Central memory CD8-positive, alpha-beta T cell (primary cell): ENCODE measurements around the gene COPB2.

Source experiments
- ATAC-seq: fragments of 150-1000 bp; cut with Tn5 transposase; replicated peaks from 2 replicates; pipeline ENCODE4 v1.10.0; 2022; ENCODE audit warnings: mild to moderate bottlenecking, moderate FRiP score, moderate number of reproducible peaks; ENCODE audit not compliant: poor library complexity, severe bottlenecking; ENCODE audit errors: extremely low read depth
- DNase-seq, 2 donors: peaks; one replicate each; pipeline ENCODE4 v3.0.0; 2021; ENCODE audit warnings: low spot score in 2 of 2
- H3K27ac Mint-ChIP-seq: one replicate; pipeline ENCODE4 v1.8.0; 2022; ENCODE audit warnings: low read depth, mild to moderate bottlenecking, moderate library complexity, mixed read lengths
- H3K27me3 Mint-ChIP-seq: one replicate; pipeline ENCODE4 v1.8.0; 2022; ENCODE audit warnings: mixed read lengths
- H3K36me3 Mint-ChIP-seq: one replicate; pipeline ENCODE4 v1.8.0; 2022; ENCODE audit warnings: mild to moderate bottlenecking, moderate library complexity, mixed read lengths; ENCODE audit not compliant: insufficient read depth
- H3K4me1 Mint-ChIP-seq: one replicate; pipeline ENCODE4 v1.8.0; 2022; ENCODE audit warnings: mixed read lengths
- H3K4me3 Mint-ChIP-seq: one replicate; pipeline ENCODE4 v1.8.0; 2022; ENCODE audit warnings: mild to moderate bottlenecking, moderate library complexity, mixed read lengths
- H3K9me3 Mint-ChIP-seq: one replicate; pipeline ENCODE4 v1.8.0; 2022; ENCODE audit warnings: mixed read lengths

Gene COPB2

DNA sequence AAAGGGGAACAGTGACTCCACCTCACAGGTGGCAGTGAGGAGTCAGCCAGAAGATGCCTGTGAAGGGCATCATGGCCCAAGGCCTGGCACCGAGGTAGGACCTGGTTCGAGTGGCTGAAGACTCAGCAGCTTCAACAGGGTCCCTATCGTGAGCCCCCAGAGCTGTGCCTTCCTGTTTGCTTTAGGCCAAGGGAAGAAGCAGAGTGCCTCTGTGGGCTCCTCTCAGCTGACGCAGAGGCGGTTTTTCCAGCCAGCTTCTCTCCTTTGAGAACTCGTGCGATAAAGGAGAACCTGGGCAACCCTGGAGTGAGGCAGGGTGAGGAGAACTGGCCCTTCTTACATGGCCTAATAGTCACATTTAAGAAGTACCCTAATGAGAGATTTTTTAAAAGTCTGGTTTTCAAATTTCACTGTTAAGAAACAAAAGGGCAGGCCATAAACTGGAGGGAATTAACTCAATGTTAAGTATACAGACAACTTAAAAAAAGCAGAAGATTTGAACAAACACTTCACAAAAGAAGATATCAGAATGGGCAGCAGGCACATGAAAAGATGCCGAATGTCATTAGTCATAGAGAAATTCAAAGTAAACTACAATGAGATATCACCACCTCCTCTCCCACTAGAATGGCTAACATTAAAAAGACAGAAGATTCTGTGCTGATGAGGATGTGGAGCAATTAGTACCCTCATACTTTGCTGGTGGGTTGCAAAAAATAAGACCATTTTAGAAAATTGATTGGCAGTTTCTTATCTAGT, 68.7 kb downstream of the COPB2 start:
- Mint-ChIP-seq H3K4me3 (no peak overlapping the region), H3K9me3 (no peaks in the 10 kb centered on the region), H3K4me1 (no peaks in the 10 kb centered on the region), H3K36me3 (peaks cover 2% of the 10 kb centered on the region), H3K27ac (no peak overlapping the region), H3K27me3 (peaks cover 59% of the 10 kb centered on the region)
- DNase-seq (no peak), ATAC-seq (no peak)

DNA sequence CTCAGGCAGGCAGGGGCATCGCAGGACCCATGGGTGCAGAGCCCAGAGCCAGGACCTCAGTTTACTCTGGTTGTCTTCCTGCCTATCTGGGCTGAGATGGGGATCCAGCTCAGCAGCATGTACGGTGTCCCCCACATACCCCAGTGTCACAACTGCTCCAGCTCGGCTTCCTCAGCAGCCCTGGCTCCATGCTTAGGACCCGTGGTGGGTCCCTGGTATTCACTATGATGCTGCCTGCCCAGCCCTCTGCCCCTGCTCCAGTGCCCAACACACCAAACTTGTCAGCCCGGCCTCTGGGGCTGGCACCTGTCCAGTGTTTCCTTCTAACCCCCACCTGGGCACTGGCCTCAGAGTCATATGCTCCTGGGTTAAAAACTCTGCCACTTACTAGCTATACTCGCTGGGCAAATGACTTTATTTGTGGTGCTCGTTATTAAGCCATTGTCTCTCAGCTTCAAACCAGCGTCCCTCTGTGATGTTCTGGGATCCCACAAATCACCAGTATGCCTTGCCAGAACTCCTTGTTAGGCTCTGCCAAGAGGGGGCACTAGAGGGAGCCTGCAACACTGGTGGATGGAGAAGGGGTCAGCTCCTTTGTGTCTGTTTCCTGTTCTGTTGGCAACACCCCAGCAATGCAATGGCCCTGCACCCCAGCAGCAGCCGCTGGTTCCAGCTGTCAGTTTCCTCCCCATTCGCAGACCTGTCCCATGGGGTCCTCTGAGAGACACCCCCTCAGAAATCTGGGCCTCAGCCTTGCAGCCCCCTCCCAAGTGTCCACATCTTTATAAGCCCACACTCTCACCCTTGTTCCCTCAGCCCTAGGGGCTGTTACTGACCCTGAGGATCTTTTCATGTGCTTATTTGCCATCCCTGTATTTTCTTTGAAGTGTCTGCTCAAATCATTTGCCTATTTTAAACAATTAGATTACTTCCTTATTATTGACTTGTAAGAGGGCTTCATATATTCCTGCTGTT, 69.7 kb downstream of the COPB2 start:
- Mint-ChIP-seq H3K27ac (no peak overlapping the region), H3K27me3 (peaks cover 69% of the 10 kb centered on the region), H3K36me3 (no peaks in the 10 kb centered on the region), H3K9me3 (no peaks in the 10 kb centered on the region), H3K4me3 (no peak overlapping the region), H3K4me1 (no peaks in the 10 kb centered on the region)
- no peak for DNase-seq
- no peak for ATAC-seq

DNA sequence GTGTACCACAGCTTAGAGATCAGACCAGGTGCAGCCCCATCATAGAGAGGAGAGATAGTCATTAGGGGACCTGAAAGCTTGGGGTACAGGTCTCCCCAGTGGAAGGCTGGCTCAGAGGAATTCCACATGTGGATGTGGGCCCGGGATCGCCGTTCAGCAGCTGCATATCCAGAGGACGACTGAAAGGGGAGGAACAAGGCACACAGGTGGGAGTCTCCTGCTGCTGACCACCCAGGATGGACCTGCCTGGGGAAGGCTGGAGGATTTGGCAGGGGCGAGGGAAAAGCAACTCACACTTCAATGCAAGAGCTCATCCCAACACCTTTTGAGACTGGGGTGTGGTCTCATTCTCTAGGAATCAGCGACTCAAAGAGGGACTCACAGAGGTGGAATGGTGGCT, 70.6 kb downstream of the COPB2 start:
- no peak for ATAC-seq
- DNase-seq, result no peak
- H3K27me3 Mint-ChIP-seq, result peaks cover 74% of the 10 kb centered on the region
- H3K27ac Mint-ChIP-seq, result no peak overlapping the region
- no peak overlapping the region for H3K4me3 Mint-ChIP-seq
- no peaks in the 10 kb centered on the region for H3K36me3 Mint-ChIP-seq
- H3K9me3 Mint-ChIP-seq, result no peaks in the 10 kb centered on the region
- H3K4me1 Mint-ChIP-seq, result no peaks in the 10 kb centered on the region

DNA sequence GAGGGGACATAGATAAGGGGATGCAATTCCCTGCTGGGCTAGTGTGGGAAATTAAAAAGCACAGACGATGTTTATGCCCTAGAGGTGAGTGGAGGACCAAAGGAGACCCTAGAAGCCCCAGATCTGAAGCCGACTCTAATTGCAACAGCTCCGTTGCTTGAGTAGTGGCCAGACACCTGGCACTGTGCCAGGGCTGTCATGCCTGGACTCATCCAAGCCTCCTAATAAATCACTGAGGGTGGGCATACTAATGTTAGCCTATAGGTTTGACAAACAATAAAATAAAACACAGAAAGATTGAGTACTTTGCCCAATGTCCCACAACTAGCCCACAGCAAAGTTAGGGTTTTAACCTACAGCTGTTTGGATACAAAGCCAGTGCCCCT, 71.0 kb downstream of the COPB2 start:
- Mint-ChIP-seq H3K4me3 (no peak overlapping the region), H3K36me3 (no peaks in the 10 kb centered on the region), H3K9me3 (no peaks in the 10 kb centered on the region), H3K27ac (no peak overlapping the region), H3K4me1 (no peaks in the 10 kb centered on the region), H3K27me3 (peaks cover 74% of the 10 kb centered on the region)
- no peak for DNase-seq
- ATAC-seq, result no peak

DNA sequence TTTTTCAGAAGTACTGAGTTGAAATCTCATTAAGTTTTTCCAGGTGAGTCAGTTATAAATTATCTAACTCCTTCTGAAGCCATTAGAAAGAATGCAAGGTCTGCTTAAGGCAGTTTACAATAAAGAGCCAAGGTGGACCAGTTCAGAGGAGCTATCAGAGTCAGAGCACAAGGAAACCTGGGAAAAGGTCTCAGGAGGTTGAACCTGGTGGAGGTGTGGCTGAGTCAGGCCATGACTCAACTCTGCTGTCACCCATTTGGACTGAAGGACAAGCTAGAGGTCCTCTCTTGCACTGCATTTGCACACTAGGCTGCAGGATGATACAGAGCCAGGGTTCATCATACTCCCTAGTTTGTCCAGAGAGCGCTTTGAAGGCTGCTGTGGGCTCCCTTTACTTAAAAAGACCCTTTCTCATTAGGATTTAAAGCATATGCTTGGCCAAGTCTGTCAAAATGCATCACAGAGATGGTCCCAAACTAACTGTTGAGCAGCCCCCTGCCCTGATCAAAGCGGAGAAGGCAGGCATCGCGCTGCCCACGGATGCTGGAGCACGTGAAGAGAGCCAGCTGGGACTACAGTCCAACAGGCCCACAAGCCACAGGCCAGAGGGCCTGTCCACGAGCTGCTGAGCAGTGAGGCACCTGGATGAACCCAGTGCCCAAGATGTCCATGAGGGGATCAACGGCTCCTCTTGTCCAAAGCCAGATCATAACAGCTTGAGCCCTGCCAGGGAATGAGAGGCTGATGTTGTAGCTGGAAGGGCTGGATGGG, 71.6 kb downstream of the COPB2 start:
- no peak for DNase-seq
- H3K4me1 Mint-ChIP-seq, result no peaks in the 10 kb centered on the region
- peaks cover 74% of the 10 kb centered on the region for H3K27me3 Mint-ChIP-seq
- H3K27ac Mint-ChIP-seq, result no peak overlapping the region
- H3K9me3 Mint-ChIP-seq, result no peaks in the 10 kb centered on the region
- no peak for ATAC-seq
- no peak overlapping the region for H3K4me3 Mint-ChIP-seq
- no peaks in the 10 kb centered on the region for H3K36me3 Mint-ChIP-seq

DNA sequence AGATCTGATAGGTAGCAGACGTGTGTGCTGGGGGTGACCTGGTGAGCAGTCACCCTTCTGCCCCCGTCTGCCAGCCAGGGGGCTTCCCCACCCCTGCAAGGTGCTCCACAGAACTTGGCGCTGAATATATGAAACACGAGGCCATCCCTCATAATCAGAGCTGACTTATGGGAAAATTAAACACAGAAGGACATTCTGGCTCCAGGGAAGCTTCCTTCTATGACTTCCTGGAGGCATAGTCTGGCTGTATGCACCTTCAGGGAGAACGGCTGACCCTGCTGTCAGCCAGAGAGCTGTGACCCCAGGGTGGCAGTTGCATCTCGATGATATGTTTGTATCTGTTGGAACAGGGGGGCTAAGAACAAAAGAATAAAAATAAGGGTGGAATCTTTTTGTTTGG, 72.2 kb downstream of the COPB2 start:
- no peak for DNase-seq
- Mint-ChIP-seq H3K4me3 (no peak overlapping the region), H3K36me3 (no peaks in the 10 kb centered on the region), H3K27ac (no peak overlapping the region), H3K9me3 (no peaks in the 10 kb centered on the region), H3K27me3 (peaks cover 69% of the 10 kb centered on the region), H3K4me1 (no peaks in the 10 kb centered on the region)
- no peak for ATAC-seq

DNA sequence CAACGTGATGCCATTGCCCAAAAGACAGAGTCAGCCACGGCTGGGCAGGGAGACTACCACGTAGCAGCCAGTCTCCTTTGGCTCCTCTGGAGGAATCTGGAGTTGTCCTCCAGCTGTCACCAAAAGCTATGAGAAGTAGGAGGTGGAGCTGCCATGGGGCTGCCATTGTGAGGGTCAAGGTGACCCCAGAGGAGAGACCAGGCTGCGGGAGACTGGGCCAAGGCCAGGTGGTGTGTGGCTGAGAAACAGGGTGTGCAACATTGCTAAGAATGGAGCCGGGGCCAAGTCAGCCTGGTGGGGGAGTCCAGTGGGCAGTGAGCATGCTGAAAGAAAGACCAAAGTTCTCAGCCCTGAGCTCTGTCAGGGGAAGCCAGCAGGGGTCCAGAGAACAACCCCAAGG, 75.5 kb downstream of the COPB2 start:
- ATAC-seq (no peak), DNase-seq (no peak)
- H3K27me3 Mint-ChIP-seq, result peaks cover 58% of the 10 kb centered on the region
- H3K36me3 Mint-ChIP-seq, result no peaks in the 10 kb centered on the region
- no peaks in the 10 kb centered on the region for H3K9me3 Mint-ChIP-seq
- H3K27ac Mint-ChIP-seq, result no peak overlapping the region
- no peak overlapping the region for H3K4me3 Mint-ChIP-seq
- H3K4me1 Mint-ChIP-seq, result no peaks in the 10 kb centered on the region

DNA sequence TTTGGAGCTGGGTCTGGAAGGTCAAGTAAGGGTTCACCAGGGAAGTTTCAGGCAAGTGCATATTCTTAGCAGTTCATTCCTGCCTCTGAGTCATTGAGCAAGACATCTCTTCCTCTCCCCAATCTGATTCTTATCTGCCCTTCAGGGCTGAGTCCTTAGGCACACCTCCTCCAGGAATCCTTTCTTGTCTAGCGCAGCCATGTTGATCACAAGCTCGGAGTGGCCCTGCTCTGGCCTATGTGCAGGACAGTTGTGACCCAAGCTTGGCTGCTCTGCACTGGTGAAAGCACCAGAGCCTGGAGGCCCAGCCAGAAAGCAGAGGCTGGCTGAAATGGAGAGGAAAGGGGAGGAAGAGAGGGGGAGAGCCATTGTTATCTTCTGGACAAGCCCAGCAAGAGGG, 76.5 kb downstream of the COPB2 start:
- Mint-ChIP-seq H3K27me3 (peaks cover 48% of the 10 kb centered on the region), H3K27ac (no peak overlapping the region), H3K36me3 (no peaks in the 10 kb centered on the region), H3K4me3 (no peak overlapping the region), H3K4me1 (no peaks in the 10 kb centered on the region), H3K9me3 (no peaks in the 10 kb centered on the region)
- ATAC-seq (no peak), DNase-seq (no peak)

DNA sequence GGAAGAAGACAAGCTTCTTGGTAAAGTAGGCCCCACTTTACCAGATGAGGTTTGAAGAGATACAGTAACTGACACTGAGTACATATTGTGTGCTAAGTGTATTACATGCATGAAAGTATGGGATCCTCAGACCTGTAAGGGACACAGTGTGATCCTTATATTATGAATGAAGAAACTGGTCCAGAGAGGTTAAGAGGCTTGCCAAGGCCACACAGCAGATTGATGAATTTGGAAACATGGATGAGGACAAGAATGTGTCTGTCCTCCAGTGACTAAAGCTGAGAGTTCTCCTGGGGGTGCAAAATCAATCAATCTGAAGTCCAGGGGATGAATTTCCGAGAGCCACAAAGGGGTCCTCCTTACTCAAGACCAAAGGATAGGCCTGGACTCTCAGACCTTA, 77.0 kb downstream of the COPB2 start:
- Mint-ChIP-seq H3K4me3 (no peak overlapping the region), H3K9me3 (no peaks in the 10 kb centered on the region), H3K27me3 (peaks cover 44% of the 10 kb centered on the region), H3K27ac (no peak overlapping the region), H3K4me1 (no peaks in the 10 kb centered on the region), H3K36me3 (no peaks in the 10 kb centered on the region)
- DNase-seq (no peak), ATAC-seq (no peak)

DNA sequence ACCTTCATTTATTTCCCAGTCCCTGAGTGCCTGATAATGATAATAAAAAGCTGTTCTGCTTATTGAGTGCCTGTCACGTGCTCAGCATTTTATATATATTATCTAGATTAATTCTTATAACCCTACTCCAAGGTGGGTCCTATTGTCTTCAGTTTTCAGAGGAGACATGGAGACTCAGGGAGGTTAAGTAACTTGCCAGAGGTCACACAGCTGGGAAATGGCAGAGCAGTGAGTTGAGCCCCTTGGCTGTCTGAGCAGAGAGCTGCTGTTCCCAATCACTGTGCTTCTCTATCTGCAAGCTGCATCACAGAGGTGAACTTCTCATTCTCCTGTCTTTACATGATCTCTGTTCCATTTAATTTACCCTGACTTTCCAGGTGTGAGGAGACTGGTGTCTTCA, 77.9 kb downstream of the COPB2 start:
- no peak for DNase-seq
- Mint-ChIP-seq H3K36me3 (no peaks in the 10 kb centered on the region), H3K27me3 (peaks cover 37% of the 10 kb centered on the region), H3K4me3 (no peak overlapping the region), H3K27ac (no peak overlapping the region), H3K4me1 (no peaks in the 10 kb centered on the region), H3K9me3 (no peaks in the 10 kb centered on the region)
- ATAC-seq, result no peak

DNA sequence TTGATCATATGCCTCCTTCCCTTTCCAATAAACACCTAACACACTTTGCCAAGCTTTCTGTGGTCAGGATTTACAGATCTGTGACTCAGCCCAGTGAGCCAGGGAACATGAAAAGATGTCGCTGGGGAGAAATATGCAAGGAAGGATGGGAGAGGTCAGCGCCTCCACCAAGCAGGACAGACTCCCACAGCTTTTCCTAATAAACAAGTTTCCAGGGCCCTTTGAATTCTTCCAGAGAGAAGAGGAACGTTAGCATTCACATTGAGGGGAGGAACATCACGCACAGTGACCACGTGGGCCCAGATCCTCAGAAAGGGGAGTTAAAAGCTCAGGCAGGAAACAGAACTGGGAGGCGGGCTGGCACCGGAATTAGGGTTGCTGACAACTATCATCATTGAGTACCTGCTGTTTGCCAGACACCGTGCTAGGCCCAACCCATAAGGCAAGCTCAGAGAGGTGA, 78.9 kb downstream of the COPB2 start:
- DNase-seq, result no peak
- ATAC-seq, result no peak
- Mint-ChIP-seq H3K36me3 (no peaks in the 10 kb centered on the region), H3K4me1 (no peaks in the 10 kb centered on the region), H3K27me3 (peaks cover 26% of the 10 kb centered on the region), H3K9me3 (no peaks in the 10 kb centered on the region), H3K27ac (no peak overlapping the region), H3K4me3 (no peak overlapping the region)

DNA sequence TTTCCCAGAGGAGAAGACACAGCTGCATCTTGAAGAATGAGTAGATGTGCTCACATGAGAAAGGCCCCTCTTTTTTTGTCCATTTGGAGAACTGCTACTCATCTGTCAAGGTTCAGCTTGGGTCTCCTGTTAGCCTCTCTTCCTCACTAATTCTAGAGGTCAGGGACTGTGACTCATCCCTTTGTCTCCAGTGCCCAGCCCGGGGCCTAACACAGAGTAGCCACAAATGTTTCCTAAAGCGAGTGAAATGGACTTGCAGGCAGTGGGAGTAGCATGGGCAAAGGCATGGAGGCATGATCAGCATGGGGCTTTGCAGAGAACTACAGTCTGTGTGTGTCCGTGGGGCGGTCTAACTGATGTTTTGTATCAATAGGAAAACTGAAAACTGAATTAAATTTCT, 79.6 kb downstream of the COPB2 start:
- H3K4me1 Mint-ChIP-seq, result no peaks in the 10 kb centered on the region
- H3K27ac Mint-ChIP-seq, result no peak overlapping the region
- H3K27me3 Mint-ChIP-seq, result peaks cover 20% of the 10 kb centered on the region

More for the DNA sequence above, 79.6 kb downstream of the COPB2 start:
- no peaks in the 10 kb centered on the region for H3K36me3 Mint-ChIP-seq
- DNase-seq (no peak), ATAC-seq (no peak)
- H3K4me3 Mint-ChIP-seq, result no peak overlapping the region
- no peaks in the 10 kb centered on the region for H3K9me3 Mint-ChIP-seq
